ENCODE results near the gene RHEB.
A peak's percentile ranks its signal among the peaks of the same experiment; 100 is the strongest.

The RHEB gene

GRCh38 chr7:151430391-151431205 lies 89.1 kb downstream of the RHEB start:
- DNase-seq: no peak

GRCh38 chr7:151429560-151430331 lies 89.9 kb downstream of the RHEB start:
- peak; percentile 33 to 87 (median 52) for DNase-seq

GRCh38 chr7:151429237-151429559 lies 90.5 kb downstream of the RHEB start:
- no peak for DNase-seq

GRCh38 chr7:151428378-151429236 lies 91.1 kb downstream of the RHEB start:
- DNase-seq: no peak

- no peak for DNase-seq
Measured at GRCh38 chr7:151427705-151428377, 91.9 kb downstream of the RHEB start.

- no peak for DNase-seq
Measured at GRCh38 chr7:151426904-151427704, 92.6 kb downstream of the RHEB start.

GRCh38 chr7:151426441-151426903 lies 93.2 kb downstream of the RHEB start:
- no peak for DNase-seq

- no peak for DNase-seq
Measured at GRCh38 chr7:151425670-151426440, 93.8 kb downstream of the RHEB start.

GRCh38 chr7:151424799-151425198 lies 94.9 kb downstream of the RHEB start:
- no peak for DNase-seq

- DNase-seq: no peak
Measured at GRCh38 chr7:151423936-151424335, 95.8 kb downstream of the RHEB start.

- no peak for DNase-seq
Measured at GRCh38 chr7:151423226-151423625, 96.5 kb downstream of the RHEB start.

GRCh38 chr7:151422212-151422611 lies 97.5 kb downstream of the RHEB start:
- DNase-seq: no peak

- DNase-seq: no peak
Measured at GRCh38 chr7:151420144-151420543, 99.6 kb downstream of the RHEB start.

- DNase-seq: no peak
Measured at GRCh38 chr7:151416941-151417315, 102.8 kb downstream of the RHEB start.

- no peak for DNase-seq
Measured at GRCh38 chr7:151416112-151416940, 103.4 kb downstream of the RHEB start.

Data from T-helper 1 cell (primary cell).